ENCODE results near the gene BAD.

DNA sequence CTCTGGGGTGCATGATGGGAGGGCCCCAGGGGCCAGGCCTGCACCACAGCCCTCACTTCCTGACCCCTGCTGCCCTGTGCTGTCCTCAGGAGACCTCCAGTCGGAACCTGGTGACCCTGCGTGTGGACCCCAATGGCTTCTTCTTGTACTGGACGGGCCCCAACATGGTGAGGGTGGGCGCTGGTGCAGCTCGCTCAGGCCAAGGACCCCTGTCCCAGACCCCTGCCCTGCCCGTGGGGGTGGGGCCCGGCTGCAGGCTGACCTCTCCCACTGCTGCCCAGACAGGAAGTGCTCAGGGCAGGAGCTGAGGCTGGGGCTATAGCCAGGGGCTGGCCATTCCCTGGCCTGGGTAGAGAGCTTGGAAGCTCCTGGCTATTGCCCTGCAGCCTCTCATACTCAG is 30.1 kb downstream of the BAD start:
- TF ChIP-seq POLR2AphosphoS5 (IDR thresholded peaks at IDR 0.05; ENCODE audit: low read depth, low read length), result no peak
- no peak for TF ChIP-seq POLR2A (IDR thresholded peaks at IDR 0.05; ENCODE audit: low read depth, low read length)

Data from GM12892 (cell line).